SK-N-MC (cell line): ENCODE results near the gene PEAK1.

Experiments used
- EZH2 ChIP-seq: fragments of 200-600 bp; sonication (generic); IDR thresholded peaks from one replicate; pipeline ENCODE4 v1.6.1; 2017; ENCODE audit warnings: antibody characterized with exemption
- FOXP2 ChIP-seq: optimal IDR thresholded peaks from 2 replicates; pipeline ENCODE3; 2011; ENCODE audit warnings: mild to moderate bottlenecking, moderate library complexity; ENCODE audit not compliant: insufficient read depth; ENCODE audit errors: extremely low read length, control extremely low read depth
- POLR2AphosphoS5 ChIP-seq: IDR thresholded peaks from 2 replicates; pipeline ENCODE4 v1.6.1; 2012; ENCODE audit warnings: mild to moderate bottlenecking, low read depth, low read length, borderline replicate concordance

- TF ChIP-seq POLR2AphosphoS5 (no peak), EZH2 (no peak), FOXP2 (no peak)
Measured at GRCh38 chr15:77367631-77368030, 52.3 kb downstream of the PEAK1 start.
